Nephron progenitor cell (in vitro differentiated cells): Measurements from ENCODE around the gene PIANP.
"Not testable (repeated sequence)": the region's sequence is repeated elsewhere in the genome, so short reads cannot be mapped to it uniquely, and the experiment has no call there.

Source experiments
- DNase-seq: peaks from one replicate; pipeline ENCODE4 v3.0.0; 2021
- H3K27ac Mint-ChIP-seq: 2 replicates; pipeline ENCODE4 v1.8.0; 2021; ENCODE audit warnings: mild to moderate bottlenecking, moderate library complexity, mixed read lengths
- H3K27me3 Mint-ChIP-seq: 2 replicates; pipeline ENCODE4 v1.8.0; 2021; ENCODE audit warnings: mild to moderate bottlenecking, low read depth, mixed read lengths; ENCODE audit not compliant: poor library complexity
- H3K36me3 Mint-ChIP-seq: 2 replicates; pipeline ENCODE4 v1.8.0; 2021; ENCODE audit warnings: low read depth, mixed read lengths
- H3K4me1 Mint-ChIP-seq: 2 replicates; pipeline ENCODE4 v1.8.0; 2021; ENCODE audit warnings: mixed read lengths
- H3K4me3 Mint-ChIP-seq: 2 replicates; pipeline ENCODE4 v1.8.0; 2021; ENCODE audit warnings: mild to moderate bottlenecking, moderate library complexity, mixed read lengths
- H3K9me3 Mint-ChIP-seq: 2 replicates; pipeline ENCODE4 v1.8.0; 2021; ENCODE audit warnings: mild to moderate bottlenecking, moderate library complexity, mixed read lengths
- CTCF ChIP-seq: fragments of 200-600 bp; sonication (generic); IDR thresholded peaks from 2 replicates; pipeline ENCODE4 v1.5.0; 2021; ENCODE audit warnings: antibody characterized with exemption

PIANP gene

GRCh38 chr12:6725350-6725749 lies 24.7 kb upstream of the PIANP start:
- peaks cover 4% of the 10 kb centered on the region for H3K9me3 Mint-ChIP-seq
- H3K4me1 Mint-ChIP-seq, result peaks cover 40% of the 10 kb centered on the region
- H3K36me3 Mint-ChIP-seq, result peaks cover 18% of the 10 kb centered on the region
- no peak overlapping the region for H3K27ac Mint-ChIP-seq
- H3K27me3 Mint-ChIP-seq, result peaks cover 12% of the 10 kb centered on the region
- peak overlapping the region; percentile 62 for H3K4me3 Mint-ChIP-seq
- DNase-seq, result no peak
- TF ChIP-seq CTCF, result no peak

- TF ChIP-seq CTCF, result no peak
- peak; percentile 29 for DNase-seq
- Mint-ChIP-seq H3K4me3 (peak overlapping the region; percentile 90), H3K27ac (peak overlapping the region; percentile 93), H3K27me3 (peaks cover 12% of the 10 kb centered on the region), H3K9me3 (peaks cover 4% of the 10 kb centered on the region), H3K4me1 (peaks cover 36% of the 10 kb centered on the region), H3K36me3 (peaks cover 8% of the 10 kb centered on the region)
These were observed 23.8 kb upstream of the PIANP start for GRCh38 chr12:6724409-6724797.

- H3K27ac Mint-ChIP-seq, result peak within 1 kb of the TSS; percentile 93
- H3K4me3 Mint-ChIP-seq, result peak within 1 kb of the TSS; percentile 90
- TF ChIP-seq CTCF, result no peak
These were observed 23.2 kb upstream of the PIANP start, which contains the start of gene COPS7A for GRCh38 chr12:6723607-6724408. COPS7A (plus strand) TSS chr12:6724046; CDS start chr12:6724657, 611 bp downstream.

GRCh38 chr12:6722863-6723262 lies 22.2 kb upstream of the PIANP start:
- peaks cover 5% of the 10 kb centered on the region for H3K36me3 Mint-ChIP-seq
- H3K27ac Mint-ChIP-seq, result no peak overlapping the region
- peaks cover 36% of the 10 kb centered on the region for H3K4me1 Mint-ChIP-seq
- peak overlapping the region; percentile 19 for H3K4me3 Mint-ChIP-seq
- no peak for TF ChIP-seq CTCF
- H3K9me3 Mint-ChIP-seq, result peaks cover 4% of the 10 kb centered on the region
- no peak for DNase-seq
- peaks cover 12% of the 10 kb centered on the region for H3K27me3 Mint-ChIP-seq

More at GRCh38 chr12:6723607-6724408, 23.2 kb upstream of the PIANP start, which contains the start of gene COPS7A:
- H3K27me3 Mint-ChIP-seq, result peaks cover 12% of the 10 kb centered on the region
- peaks cover 36% of the 10 kb centered on the region for H3K4me1 Mint-ChIP-seq
- peaks cover 4% of the 10 kb centered on the region for H3K9me3 Mint-ChIP-seq
- peaks cover 5% of the 10 kb centered on the region for H3K36me3 Mint-ChIP-seq
- peak; percentile 94 for DNase-seq

- Mint-ChIP-seq H3K9me3 (peaks cover 7% of the 10 kb centered on the region), H3K4me1 (no peaks in the 10 kb centered on the region), H3K36me3 (no peaks in the 10 kb centered on the region), H3K27ac (no peak overlapping the region), H3K27me3 (peaks cover 12% of the 10 kb centered on the region), H3K4me3 (no peak overlapping the region)
- no peak for DNase-seq
- no peak for TF ChIP-seq CTCF
These were observed 16.3 kb upstream of the PIANP start for GRCh38 chr12:6716874-6717437.

DNA sequence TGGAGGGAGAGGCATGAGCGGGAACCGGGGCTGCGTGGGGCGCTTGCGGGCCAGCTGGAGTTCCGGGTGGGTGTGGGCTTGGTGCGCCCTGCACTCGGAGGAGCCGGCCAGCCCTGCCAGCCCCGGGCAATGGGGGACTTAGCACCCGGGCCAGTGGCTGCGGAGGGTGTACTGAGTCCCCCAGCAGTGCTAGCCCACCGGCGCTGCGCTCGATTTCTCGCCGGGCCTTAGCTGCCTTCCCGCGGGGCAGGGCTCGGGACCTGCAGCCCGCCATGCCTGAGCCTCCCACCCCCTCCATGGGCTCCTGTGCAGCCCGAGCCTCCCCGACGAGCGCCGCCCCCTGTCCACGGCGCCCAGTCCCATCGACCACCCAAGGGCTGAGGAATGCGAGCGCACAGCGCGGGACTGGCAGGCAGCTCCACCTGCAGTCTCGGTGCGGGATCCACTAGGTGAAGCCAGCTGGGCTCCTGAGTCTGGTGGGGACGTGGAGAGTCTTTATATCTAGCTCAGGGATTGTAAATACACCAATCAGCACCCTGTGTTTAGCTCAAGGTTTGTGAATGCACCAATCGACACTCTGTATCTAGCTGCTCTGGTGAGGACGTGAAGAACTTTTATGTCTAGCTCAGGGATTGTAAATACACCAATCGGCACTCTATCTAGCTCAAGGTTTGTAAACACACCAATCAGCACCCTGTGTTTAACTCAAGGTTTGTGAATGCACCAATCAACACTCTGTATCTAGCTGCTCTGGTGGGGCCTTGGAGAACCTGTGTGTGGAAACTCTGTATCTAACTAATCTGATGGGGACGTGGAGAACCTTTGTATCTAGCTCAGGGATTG lies 15.6 kb upstream of the PIANP start:
- H3K4me3 Mint-ChIP-seq, H3K36me3 Mint-ChIP-seq, H3K27me3 Mint-ChIP-seq, DNase-seq, H3K9me3 Mint-ChIP-seq, H3K4me1 Mint-ChIP-seq, H3K27ac Mint-ChIP-seq: not testable (repeated sequence)
